NCI-H2227 (cell line): Measurements from ENCODE around the gene B3GNT3.

ENCODE experiments used
- DNase-seq: peaks from one replicate; lab custom pipeline; 2025; ENCODE audit not compliant: unreplicated experiment; lab: John Stamatoyannopoulos, UW

The B3GNT3 gene

GRCh38 chr19:17832443-17833208, 37.7 kb downstream of the B3GNT3 start:
- DNase-seq: no peak

GRCh38 chr19:17834350-17835181, 39.6 kb downstream of the B3GNT3 start:
- DNase-seq: no peak

GRCh38 chr19:17835182-17836006, 40.5 kb downstream of the B3GNT3 start:
- DNase-seq: no peak

- DNase-seq: no peak
Measured at GRCh38 chr19:17836530-17836929, 41.6 kb downstream of the B3GNT3 start.

- DNase-seq: no peak
Measured at GRCh38 chr19:17837972-17838371, 43.0 kb downstream of the B3GNT3 start.

GRCh38 chr19:17840019-17840418, 45.1 kb downstream of the B3GNT3 start:
- no peak for DNase-seq

- peak; percentile 35 for DNase-seq
Measured at GRCh38 chr19:17841371-17841809, 46.5 kb downstream of the B3GNT3 start.

GRCh38 chr19:17841810-17842662, 47.1 kb downstream of the B3GNT3 start:
- peak; percentile 93 for DNase-seq

GRCh38 chr19:17842663-17843291, 47.8 kb downstream of the B3GNT3 start:
- no peak for DNase-seq

- DNase-seq: no peak
Measured at GRCh38 chr19:17843292-17843827, 48.4 kb downstream of the B3GNT3 start.

- no peak for DNase-seq
Measured at GRCh38 chr19:17843908-17844490, 49.1 kb downstream of the B3GNT3 start.

- no peak for DNase-seq
Measured at GRCh38 chr19:17846146-17846545, 51.2 kb downstream of the B3GNT3 start.

GRCh38 chr19:17847538-17848366, 52.8 kb downstream of the B3GNT3 start, which contains the start of gene JAK3:
JAK3 (minus strand) TSS chr19:17847982; CDS start chr19:17844417, 3,565 bp downstream.
- DNase-seq: peak; percentile 85

GRCh38 chr19:17848595-17849292, 53.8 kb downstream of the B3GNT3 start:
- DNase-seq: peak; percentile 29

- DNase-seq: no peak
Measured at GRCh38 chr19:17854061-17854460, 59.1 kb downstream of the B3GNT3 start.

- peak; percentile 72 for DNase-seq
Measured at GRCh38 chr19:17855280-17856152, 60.6 kb downstream of the B3GNT3 start.
